ENCODE results near the gene ASIC3.
A peak's percentile ranks its signal among the peaks of the same experiment; 100 is the strongest.

The ASIC3 gene

DNA sequence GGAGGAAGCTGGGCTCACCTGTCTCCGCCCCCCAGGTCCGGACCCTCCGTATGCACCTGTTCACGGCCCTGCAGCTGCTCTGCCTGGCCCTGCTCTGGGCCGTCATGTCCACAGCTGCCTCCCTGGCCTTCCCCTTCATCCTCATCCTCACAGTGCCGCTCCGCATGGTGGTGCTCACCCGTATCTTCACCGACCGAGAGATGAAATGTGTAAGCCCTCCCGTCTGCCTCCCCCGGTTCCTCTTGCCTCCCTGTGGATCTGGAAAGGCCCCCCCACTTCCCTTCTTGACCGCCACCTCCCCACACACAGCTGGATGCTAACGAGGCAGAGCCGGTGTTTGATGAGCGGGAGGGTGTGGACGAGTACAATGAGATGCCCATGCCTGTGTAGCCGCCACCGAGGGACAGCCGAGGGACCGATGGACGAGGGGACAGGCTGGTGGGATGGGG lies 27.7 kb downstream of the ASIC3 start:
- Histone ChIP-seq H3K4me3 (ENCODE audit: extremely low read depth, insufficient read depth, low read length, poor library complexity, severe bottlenecking) (no peak overlapping the region), H3K27ac (ENCODE audit: low read depth, low read length, severe bottlenecking) (no peak overlapping the region), H3K9me3 (ENCODE audit: control insufficient read depth, low read length) (no peaks in the 10 kb centered on the region), H3K36me3 (ENCODE audit: control insufficient read depth, insufficient read depth, low read length) (peaks cover 74% of the 10 kb centered on the region), H3K4me1 (ENCODE audit: control insufficient read depth, insufficient read depth, low read length, poor library complexity, severe bottlenecking) (peaks cover 24% of the 10 kb centered on the region)
- 84 to 89% methylated on average over 13 to 17 of the region's 22 CpGs for WGBS, 2 experiments (ENCODE audit: insufficient coverage in 2 of 2)

GRCh38 chr7:151076863-151077704 lies 28.8 kb downstream of the ASIC3 start:
- Histone ChIP-seq H3K9me3 (ENCODE audit: control insufficient read depth, low read length) (no peaks in the 10 kb centered on the region), H3K36me3 (ENCODE audit: control insufficient read depth, insufficient read depth, low read length) (peaks cover 69% of the 10 kb centered on the region), H3K4me1 (ENCODE audit: control insufficient read depth, insufficient read depth, low read length, poor library complexity, severe bottlenecking) (peaks cover 35% of the 10 kb centered on the region), H3K27ac (ENCODE audit: low read depth, low read length, severe bottlenecking) (no peak overlapping the region), H3K4me3 (ENCODE audit: extremely low read depth, insufficient read depth, low read length, poor library complexity, severe bottlenecking) (no peak overlapping the region)
- WGBS, 2 experiments (ENCODE audit: insufficient coverage in 2 of 2), result 82 to 90% methylated on average over 31 of the region's 33 CpGs

DNA sequence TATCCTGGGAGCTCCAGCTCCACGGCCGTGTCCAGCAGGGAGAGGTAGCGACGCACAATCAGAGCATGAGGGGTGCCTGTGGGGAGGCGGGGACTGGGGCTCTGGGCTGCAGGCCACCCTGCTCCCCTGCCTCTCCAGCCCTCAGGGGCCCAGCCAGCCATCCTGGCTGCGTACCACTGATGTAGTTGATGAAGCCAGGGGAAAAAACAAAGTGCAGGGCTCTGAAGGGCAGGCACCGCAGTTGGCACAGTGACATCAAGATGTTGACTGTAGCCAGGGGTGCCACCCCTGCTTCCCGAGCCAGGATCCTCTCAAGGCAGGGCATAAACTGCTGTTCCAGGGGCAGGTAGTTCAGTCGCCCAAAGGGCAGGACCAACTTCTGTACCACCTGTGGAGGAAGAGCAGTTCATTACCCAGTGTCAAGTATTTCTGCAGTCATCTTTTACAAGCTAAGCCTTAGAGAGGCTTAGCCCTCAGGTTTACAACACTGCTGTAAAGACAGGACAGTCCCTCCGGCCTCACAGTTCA lies 29.4 kb downstream of the ASIC3 start:
- no peaks in the 10 kb centered on the region for H3K9me3 ChIP-seq (ENCODE audit: control insufficient read depth, low read length)
- WGBS, 2 experiments (ENCODE audit: insufficient coverage in 2 of 2), result 82 to 87% methylated on average over 7 to 9 of the region's 10 CpGs
- H3K27ac ChIP-seq (ENCODE audit: low read depth, low read length, severe bottlenecking), result peak overlapping the region; percentile 49
- peaks cover 42% of the 10 kb centered on the region for H3K4me1 ChIP-seq (ENCODE audit: control insufficient read depth, insufficient read depth, low read length, poor library complexity, severe bottlenecking)
- peaks cover 63% of the 10 kb centered on the region for H3K36me3 ChIP-seq (ENCODE audit: control insufficient read depth, insufficient read depth, low read length)
- no peak overlapping the region for H3K4me3 ChIP-seq (ENCODE audit: extremely low read depth, insufficient read depth, low read length, poor library complexity, severe bottlenecking)

DNA sequence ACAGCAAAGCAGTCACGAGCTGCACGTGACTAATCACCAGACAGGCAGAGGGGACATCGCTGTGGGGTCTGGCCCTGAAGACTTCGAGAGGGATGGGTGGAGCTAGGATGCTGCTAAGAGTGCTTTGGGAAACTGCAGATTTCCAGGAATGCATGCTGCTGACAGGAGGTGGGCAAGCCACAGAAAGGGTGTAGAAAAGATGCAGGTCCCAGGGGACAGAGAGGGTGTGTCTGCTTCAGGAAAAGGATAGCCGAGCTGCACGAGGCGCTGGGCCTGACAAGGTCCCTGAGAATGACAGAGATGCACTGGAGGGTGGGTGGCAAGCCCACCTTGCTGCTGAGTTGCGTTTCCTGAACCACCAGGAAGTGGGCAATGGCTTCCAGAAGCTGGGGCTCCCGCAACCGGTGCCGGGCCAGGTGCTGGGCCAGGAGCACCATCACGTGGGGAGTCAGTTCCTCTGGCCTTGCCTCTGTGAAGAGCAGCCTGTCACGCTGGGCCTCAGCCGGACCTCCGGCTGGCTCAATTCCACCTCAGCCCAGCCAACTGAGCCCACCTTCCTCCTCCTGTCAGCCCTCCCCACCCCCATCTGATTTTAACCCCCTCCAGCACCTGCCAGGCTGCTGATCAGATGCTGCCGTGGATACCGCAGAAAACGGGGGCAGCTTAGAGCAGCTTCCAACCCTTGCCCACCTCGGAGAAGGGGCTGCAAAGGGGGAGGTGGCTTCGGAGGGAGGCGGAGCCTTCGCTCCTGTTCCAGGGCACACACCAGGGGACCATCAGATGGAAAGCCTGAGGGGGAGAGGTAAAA lies 30.1 kb downstream of the ASIC3 start:
- 63 to 66% methylated on average over 16 to 18 of the region's 22 CpGs for WGBS, 2 experiments (ENCODE audit: insufficient coverage in 2 of 2)
- H3K36me3 ChIP-seq (ENCODE audit: control insufficient read depth, insufficient read depth, low read length), result peaks cover 57% of the 10 kb centered on the region
- no peaks in the 10 kb centered on the region for H3K9me3 ChIP-seq (ENCODE audit: control insufficient read depth, low read length)
- no peak overlapping the region for H3K4me3 ChIP-seq (ENCODE audit: extremely low read depth, insufficient read depth, low read length, poor library complexity, severe bottlenecking)
- H3K4me1 ChIP-seq (ENCODE audit: control insufficient read depth, insufficient read depth, low read length, poor library complexity, severe bottlenecking), result peaks cover 42% of the 10 kb centered on the region
- peak overlapping the region; percentile 49 for H3K27ac ChIP-seq (ENCODE audit: low read depth, low read length, severe bottlenecking)

DNA sequence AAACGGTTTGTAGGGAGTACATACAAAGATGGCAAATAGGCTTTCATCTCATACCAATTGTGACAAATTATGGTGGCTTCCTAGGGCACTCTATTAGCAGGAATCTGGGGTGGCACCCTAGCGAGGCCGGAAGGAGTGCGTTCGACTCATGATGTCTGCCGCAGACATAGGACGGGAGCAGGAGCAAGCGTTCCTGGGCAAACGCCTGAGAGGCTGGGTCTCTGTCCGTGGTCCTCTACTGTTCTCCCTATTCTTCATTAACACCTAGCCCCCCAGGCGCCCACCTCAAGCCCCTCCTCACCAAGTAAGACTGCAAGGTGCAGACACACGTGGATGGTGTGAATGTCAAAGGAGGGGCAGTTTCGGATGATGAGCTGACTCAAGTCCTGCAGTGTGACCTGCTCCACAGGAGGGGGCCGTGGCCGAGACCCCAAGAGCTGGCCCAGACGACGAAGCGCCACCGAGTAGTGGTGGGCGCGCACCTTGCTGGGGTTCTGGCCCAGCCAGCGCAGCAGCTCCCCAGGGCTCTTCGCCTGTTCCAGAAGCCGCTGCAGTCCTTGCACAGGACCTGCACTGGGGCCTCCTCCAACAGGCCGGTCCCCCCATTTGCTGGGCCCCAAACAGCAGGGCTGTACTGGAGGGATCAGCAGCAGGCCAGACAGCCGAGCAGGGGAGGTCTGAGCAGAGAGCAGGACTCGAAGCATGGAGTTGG lies 31.0 kb downstream of the ASIC3 start:
- no peaks in the 10 kb centered on the region for H3K9me3 ChIP-seq (ENCODE audit: control insufficient read depth, low read length)
- peaks cover 46% of the 10 kb centered on the region for H3K4me1 ChIP-seq (ENCODE audit: control insufficient read depth, insufficient read depth, low read length, poor library complexity, severe bottlenecking)
- WGBS, 2 experiments (ENCODE audit: insufficient coverage in 2 of 2), result 90 to 91% methylated on average over 18 to 22 of the region's 27 CpGs
- peaks cover 47% of the 10 kb centered on the region for H3K36me3 ChIP-seq (ENCODE audit: control insufficient read depth, insufficient read depth, low read length)
- peak overlapping the region; percentile 78 for H3K4me3 ChIP-seq (ENCODE audit: extremely low read depth, insufficient read depth, low read length, poor library complexity, severe bottlenecking)
- no peak overlapping the region for H3K27ac ChIP-seq (ENCODE audit: low read depth, low read length, severe bottlenecking)

DNA sequence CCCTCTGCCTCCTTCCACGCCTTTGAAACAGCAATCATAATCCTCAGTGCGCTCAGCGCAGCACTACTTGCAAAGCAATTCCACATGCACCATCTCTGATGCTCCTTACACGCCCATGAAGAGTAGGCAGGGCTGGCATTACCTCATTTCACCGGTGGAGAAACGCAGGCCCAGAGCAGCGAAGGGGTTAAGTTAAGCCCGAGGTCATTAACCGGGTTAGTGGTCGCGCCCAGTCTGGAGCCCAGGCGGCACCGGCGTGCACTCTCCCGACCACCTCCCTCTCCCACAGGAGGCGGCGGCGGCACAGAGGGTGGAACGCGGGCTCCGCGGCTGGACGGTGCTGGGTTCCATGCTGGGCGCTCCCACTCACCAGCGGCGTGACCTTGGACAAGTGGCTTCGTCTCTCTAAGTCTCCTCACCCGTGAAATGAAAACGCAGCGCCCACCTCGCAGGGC lies 31.8 kb downstream of the ASIC3 start:
- Histone ChIP-seq H3K9me3 (ENCODE audit: control insufficient read depth, low read length) (no peaks in the 10 kb centered on the region), H3K4me1 (ENCODE audit: control insufficient read depth, insufficient read depth, low read length, poor library complexity, severe bottlenecking) (peaks cover 49% of the 10 kb centered on the region), H3K4me3 (ENCODE audit: extremely low read depth, insufficient read depth, low read length, poor library complexity, severe bottlenecking) (peak overlapping the region; percentile 78), H3K27ac (ENCODE audit: low read depth, low read length, severe bottlenecking) (peak overlapping the region; percentile 79), H3K36me3 (ENCODE audit: control insufficient read depth, insufficient read depth, low read length) (peaks cover 40% of the 10 kb centered on the region)
- 3 to 4% methylated on average over 27 to 30 of the region's 31 CpGs for WGBS, 2 experiments (ENCODE audit: insufficient coverage in 2 of 2)

DNA sequence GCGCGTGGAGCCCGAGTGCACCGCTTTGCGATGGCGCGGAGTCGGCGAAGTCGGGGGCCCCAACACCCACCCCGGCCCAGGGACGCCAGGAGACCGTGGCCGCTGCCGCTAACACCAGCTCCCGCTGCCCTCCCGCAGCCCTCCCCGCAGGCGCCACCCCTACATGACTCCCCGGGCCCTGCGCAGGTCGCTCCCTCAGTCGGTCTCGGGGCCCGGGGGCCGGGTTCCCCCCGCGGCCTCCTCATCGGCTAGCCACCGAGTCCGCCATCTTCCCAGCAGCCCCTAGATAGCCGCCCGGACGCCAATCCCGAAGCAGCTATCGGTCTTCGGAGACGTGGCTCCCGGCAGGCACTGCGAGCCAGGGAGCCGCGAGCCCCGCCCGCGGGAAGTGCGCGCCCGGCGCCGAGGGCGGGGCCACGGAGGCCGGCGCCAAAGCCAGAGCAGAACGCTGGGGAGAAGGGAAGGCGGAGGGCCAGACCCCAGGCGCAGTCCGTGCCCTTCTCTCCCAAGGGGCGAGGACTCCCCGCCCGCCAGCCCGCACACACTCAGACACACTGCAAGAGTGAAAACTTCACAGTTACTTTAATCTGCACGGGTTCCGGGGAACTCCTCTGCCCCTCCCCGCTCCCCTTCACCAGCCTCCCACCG lies 32.3 kb downstream of the ASIC3 start, which contains the start of gene FASTK:
FASTK (minus strand) TSS at position 288 of the 648 bp plus-strand sequence; CDS start at position 245, 43 bp downstream.
- 0 to 1% methylated on average over 49 to 61 of the region's 66 CpGs for WGBS, 2 experiments (ENCODE audit: insufficient coverage in 2 of 2)
- Histone ChIP-seq H3K4me3 (ENCODE audit: extremely low read depth, insufficient read depth, low read length, poor library complexity, severe bottlenecking) (peak within 1 kb of the TSS; percentile 78), H3K36me3 (ENCODE audit: control insufficient read depth, insufficient read depth, low read length) (peaks cover 34% of the 10 kb centered on the region)

GRCh38 chr7:151081170-151082101 lies 33.1 kb downstream of the ASIC3 start:
- H3K4me3 ChIP-seq (ENCODE audit: extremely low read depth, insufficient read depth, low read length, poor library complexity, severe bottlenecking), result peak overlapping the region; percentile 78
- H3K36me3 ChIP-seq (ENCODE audit: control insufficient read depth, insufficient read depth, low read length), result peaks cover 27% of the 10 kb centered on the region
- H3K4me1 ChIP-seq (ENCODE audit: control insufficient read depth, insufficient read depth, low read length, poor library complexity, severe bottlenecking), result peaks cover 54% of the 10 kb centered on the region
- WGBS, 2 experiments (ENCODE audit: insufficient coverage in 2 of 2), result 38 to 41% methylated on average over 41 to 54 of the region's 64 CpGs
- no peaks in the 10 kb centered on the region for H3K9me3 ChIP-seq (ENCODE audit: control insufficient read depth, low read length)
- peak overlapping the region; percentile 75 for H3K27ac ChIP-seq (ENCODE audit: low read depth, low read length, severe bottlenecking)

More for the DNA sequence above, 32.3 kb downstream of the ASIC3 start, which contains the start of gene FASTK:
- Histone ChIP-seq H3K4me1 (ENCODE audit: control insufficient read depth, insufficient read depth, low read length, poor library complexity, severe bottlenecking) (peaks cover 54% of the 10 kb centered on the region), H3K27ac (ENCODE audit: low read depth, low read length, severe bottlenecking) (peak within 1 kb of the TSS; percentile 79), H3K9me3 (ENCODE audit: control insufficient read depth, low read length) (no peaks in the 10 kb centered on the region)
